Measurements from ENCODE around the gene ZNF213. TPM values are rescaled to one million over a fixed set of nuclear protein-coding genes. Genes with fewer than 3 reads are reported as not detected.

The ZNF213 gene
- total RNA-seq, 1 donor from 2014 or later: 13.4 TPM

DNA sequence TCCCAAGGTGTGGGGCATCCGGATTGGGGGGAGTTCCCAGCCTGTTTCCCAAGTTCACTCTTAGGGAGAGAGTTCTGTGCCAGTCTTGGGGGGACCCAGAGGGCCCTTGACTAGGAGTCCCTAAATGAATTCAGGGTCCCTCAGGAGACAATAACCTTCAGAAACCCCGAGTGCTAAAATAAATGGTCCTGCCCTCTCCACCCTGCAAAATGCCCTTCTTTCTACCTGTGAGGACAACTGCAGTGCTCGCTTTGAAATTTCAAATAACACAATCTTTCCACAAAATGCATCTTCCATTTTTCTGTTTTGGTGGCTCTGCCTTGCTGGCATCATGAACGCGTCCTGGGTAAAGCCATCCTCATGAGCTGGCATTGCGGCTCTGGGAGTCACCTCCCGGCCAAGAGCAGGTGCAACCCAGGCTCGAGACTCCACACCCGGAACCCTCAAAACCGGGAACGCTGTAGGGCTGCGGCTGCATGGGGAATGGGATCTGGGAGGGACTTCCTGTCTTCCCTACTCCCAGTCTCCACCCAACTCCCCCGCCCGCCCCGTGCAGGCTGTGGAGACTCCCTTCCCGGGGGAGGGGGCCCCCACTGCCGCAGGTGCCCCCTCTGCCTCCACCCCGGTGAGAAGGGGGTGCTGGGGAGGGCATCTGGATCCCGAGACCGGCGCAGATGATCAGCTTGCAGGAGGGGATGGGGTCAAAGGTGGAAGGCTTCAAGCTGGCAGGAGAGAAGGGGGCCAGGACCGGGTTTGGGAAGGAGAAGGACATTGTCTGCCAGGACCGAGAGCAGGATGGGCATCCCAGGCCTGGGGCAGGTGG, 22.6 kb upstream of the ZNF213 start, which contains the start of gene ZNF205:
ZNF205 (plus strand) TSS at position 529 of the 823 bp plus-strand sequence. CDS start 845 bp downstream, outside the sequence.
- Mint-ChIP-seq H3K36me3 (ENCODE audit: insufficient read depth) (peaks cover 2% of the 10 kb centered on the region), H3K27me3 (peaks cover 3% of the 10 kb centered on the region), H3K4me3 (ENCODE audit: low read depth) (peak within 1 kb of the TSS; percentile 89), H3K4me1 (ENCODE audit: low read depth) (peaks cover 20% of the 10 kb centered on the region), H3K9me3 (ENCODE audit: low read depth) (no peaks in the 10 kb centered on the region), H3K27ac (peak within 1 kb of the TSS; percentile 86)
- TF ChIP-seq, protein P1, sequence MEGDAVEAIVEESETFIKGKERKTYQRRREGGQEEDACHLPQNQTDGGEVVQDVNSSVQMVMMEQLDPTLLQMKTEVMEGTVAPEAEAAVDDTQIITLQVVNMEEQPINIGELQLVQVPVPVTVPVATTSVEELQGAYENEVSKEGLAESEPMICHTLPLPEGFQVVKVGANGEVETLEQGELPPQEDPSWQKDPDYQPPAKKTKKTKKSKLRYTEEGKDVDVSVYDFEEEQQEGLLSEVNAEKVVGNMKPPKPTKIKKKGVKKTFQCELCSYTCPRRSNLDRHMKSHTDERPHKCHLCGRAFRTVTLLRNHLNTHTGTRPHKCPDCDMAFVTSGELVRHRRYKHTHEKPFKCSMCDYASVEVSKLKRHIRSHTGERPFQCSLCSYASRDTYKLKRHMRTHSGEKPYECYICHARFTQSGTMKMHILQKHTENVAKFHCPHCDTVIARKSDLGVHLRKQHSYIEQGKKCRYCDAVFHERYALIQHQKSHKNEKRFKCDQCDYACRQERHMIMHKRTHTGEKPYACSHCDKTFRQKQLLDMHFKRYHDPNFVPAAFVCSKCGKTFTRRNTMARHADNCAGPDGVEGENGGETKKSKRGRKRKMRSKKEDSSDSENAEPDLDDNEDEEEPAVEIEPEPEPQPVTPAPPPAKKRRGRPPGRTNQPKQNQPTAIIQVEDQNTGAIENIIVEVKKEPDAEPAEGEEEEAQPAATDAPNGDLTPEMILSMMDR (IDR thresholded peaks at IDR 0.05; ENCODE audit: unreplicated experiment): no peak
- peak; percentile 67 for DNase-seq (ENCODE audit: low spot score, unreplicated experiment)

DNA sequence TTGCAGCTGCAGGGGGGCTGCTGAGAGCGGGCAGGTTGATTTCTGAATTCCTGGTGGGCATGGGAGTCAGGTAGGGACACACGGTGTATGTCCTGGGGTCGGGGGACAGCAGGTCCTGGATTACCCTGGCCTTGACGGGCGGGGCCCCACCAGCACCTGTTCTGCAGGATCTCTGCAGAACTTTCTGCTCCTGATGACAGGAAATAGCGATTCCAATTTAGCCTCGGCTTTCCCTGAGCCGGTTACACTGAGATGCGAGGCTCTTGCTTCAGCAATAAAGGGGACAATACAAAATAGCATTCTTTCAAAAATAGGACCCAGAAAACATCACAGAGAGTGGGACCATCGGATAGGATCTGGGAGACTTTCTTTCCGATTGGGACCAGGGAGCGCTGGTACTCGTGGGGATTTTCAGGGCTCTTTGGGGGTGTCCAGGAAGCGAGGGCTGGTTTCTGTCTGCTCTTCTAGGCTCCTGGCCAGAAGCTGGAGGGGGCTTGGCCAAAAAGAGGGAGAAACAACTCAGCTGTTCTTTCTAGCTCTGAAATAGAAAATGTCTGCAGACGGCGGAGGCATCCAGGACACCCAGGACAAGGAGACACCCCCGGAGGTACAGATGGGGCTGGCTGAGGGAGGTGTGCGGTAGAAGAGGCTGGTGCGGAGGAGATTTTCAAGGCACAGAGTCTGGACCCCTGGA, 21.8 kb upstream of the ZNF213 start:
- Mint-ChIP-seq H3K27me3 (peaks cover 3% of the 10 kb centered on the region), H3K36me3 (ENCODE audit: insufficient read depth) (peaks cover 2% of the 10 kb centered on the region), H3K9me3 (ENCODE audit: low read depth) (no peaks in the 10 kb centered on the region), H3K4me3 (ENCODE audit: low read depth) (peak overlapping the region; percentile 89), H3K4me1 (ENCODE audit: low read depth) (peaks cover 19% of the 10 kb centered on the region), H3K27ac (peak overlapping the region; percentile 67)
- TF ChIP-seq, protein P1 (IDR thresholded peaks at IDR 0.05; ENCODE audit: unreplicated experiment): no peak
- DNase-seq (ENCODE audit: low spot score, unreplicated experiment): no peak

DNA sequence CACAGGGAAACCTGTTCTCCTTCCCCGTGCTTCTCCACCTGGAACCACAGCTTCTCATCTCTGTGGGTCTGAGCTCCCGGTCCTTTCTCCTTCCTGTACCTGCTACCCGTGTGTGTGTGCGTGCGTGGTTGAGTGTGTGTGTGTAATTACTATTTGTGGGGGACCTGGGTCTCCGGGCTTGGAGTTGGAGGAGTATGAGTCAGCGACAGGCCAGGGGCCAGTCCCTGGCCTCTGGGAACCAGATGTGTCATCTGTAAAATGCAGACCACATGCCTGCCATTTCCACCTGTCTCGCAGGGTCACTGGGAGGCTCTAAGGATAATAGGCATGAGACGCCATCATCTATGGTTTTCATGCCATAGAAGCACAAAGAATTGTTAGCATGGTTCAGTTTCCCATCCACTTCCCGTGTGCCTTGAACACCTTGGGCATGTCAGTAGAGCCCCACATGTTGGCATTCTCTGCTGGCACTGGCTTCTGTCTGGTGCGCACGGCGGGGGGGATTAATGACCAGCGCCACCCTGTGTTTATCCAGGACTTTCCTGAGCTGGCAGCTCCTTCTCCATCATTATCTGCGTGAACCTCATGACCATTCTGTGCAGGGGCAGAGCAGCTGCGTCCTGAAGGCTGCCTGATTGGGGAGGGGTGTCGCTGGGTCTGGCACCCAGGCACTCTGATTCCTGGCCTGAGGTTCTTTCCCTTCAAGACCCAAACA, 20.9 kb upstream of the ZNF213 start:
- H3K4me1 Mint-ChIP-seq (ENCODE audit: low read depth): peaks cover 19% of the 10 kb centered on the region
- H3K27ac Mint-ChIP-seq: peak overlapping the region; percentile 45
- DNase-seq (ENCODE audit: low spot score, unreplicated experiment): no peak
- TF ChIP-seq, protein P1 (IDR thresholded peaks at IDR 0.05; ENCODE audit: unreplicated experiment): no peak
- H3K4me3 Mint-ChIP-seq (ENCODE audit: low read depth): peak overlapping the region; percentile 89
- H3K9me3 Mint-ChIP-seq (ENCODE audit: low read depth): no peaks in the 10 kb centered on the region
- peaks cover 3% of the 10 kb centered on the region for H3K36me3 Mint-ChIP-seq (ENCODE audit: insufficient read depth)
- peaks cover 3% of the 10 kb centered on the region for H3K27me3 Mint-ChIP-seq

DNA sequence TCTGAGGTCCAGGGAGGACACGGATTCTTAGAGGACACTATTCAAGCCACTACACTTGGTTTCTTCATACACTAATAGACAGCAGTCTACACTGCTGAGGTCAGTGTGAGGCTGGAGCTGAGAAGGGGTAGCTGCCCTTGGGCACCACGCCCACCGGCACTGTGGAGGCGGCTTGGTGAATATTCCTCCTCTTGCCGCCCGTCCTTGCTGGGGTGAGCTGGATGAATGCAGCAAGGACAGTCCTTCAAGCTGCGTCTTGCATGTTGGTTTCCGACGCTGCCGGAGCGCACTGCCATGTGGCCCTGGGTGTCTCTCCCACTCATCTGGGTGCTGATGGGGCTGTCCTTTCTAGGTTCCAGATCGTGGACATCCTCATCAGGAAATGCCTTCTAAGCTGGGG, 19.8 kb upstream of the ZNF213 start:
- H3K4me3 Mint-ChIP-seq (ENCODE audit: low read depth): peak overlapping the region; percentile 60
- peaks cover 19% of the 10 kb centered on the region for H3K4me1 Mint-ChIP-seq (ENCODE audit: low read depth)
- no peak for DNase-seq (ENCODE audit: low spot score, unreplicated experiment)
- H3K27ac Mint-ChIP-seq: no peak overlapping the region
- peaks cover 6% of the 10 kb centered on the region for H3K36me3 Mint-ChIP-seq (ENCODE audit: insufficient read depth)
- TF ChIP-seq, protein P1 (IDR thresholded peaks at IDR 0.05; ENCODE audit: unreplicated experiment): no peak
- H3K9me3 Mint-ChIP-seq (ENCODE audit: low read depth): no peaks in the 10 kb centered on the region
- no peaks in the 10 kb centered on the region for H3K27me3 Mint-ChIP-seq

DNA sequence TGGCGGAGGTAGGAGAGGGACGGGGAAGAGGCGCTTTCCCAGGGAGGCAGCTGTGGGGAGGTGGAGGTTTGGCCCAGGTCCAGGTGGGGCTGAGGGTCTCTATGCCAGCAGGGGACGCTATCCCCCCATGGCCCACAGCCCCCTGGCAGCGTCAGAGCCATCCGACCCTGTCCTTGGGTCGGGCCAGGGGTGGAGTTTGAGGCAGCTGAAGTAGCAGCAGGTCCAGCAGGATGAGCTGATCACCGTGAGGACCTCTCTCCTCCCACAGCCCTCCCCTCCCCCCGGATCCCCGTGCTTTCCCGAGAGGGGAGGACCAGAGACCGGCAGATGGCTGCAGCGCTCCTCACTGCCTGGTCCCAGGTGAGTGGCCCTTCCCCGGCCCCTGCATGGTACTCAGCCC, 19.3 kb upstream of the ZNF213 start:
- Mint-ChIP-seq H3K36me3 (ENCODE audit: insufficient read depth) (peaks cover 6% of the 10 kb centered on the region), H3K4me3 (ENCODE audit: low read depth) (no peak overlapping the region), H3K9me3 (ENCODE audit: low read depth) (no peaks in the 10 kb centered on the region), H3K27me3 (no peaks in the 10 kb centered on the region), H3K4me1 (ENCODE audit: low read depth) (peaks cover 19% of the 10 kb centered on the region), H3K27ac (no peak overlapping the region)
- DNase-seq (ENCODE audit: low spot score, unreplicated experiment): no peak
- TF ChIP-seq, protein P1 (IDR thresholded peaks at IDR 0.05; ENCODE audit: unreplicated experiment): no peak

Measured in progenitor cell of endocrine pancreas (in vitro differentiated cells).